Activated CD4-positive, alpha-beta T cell treated with anti-CD3 and anti-CD28 coated beads for 48 hours (primary cell): Measurements from ENCODE around the gene RMI1.
"Not testable (repeated sequence)": the region's sequence is repeated elsewhere in the genome, so short reads cannot be mapped to it uniquely, and the experiment has no call there.

ENCODE experiments used
- DNase-seq: peaks from one replicate; pipeline ENCODE4 v3.0.0-alpha.2; 2020

RMI1 gene

DNA sequence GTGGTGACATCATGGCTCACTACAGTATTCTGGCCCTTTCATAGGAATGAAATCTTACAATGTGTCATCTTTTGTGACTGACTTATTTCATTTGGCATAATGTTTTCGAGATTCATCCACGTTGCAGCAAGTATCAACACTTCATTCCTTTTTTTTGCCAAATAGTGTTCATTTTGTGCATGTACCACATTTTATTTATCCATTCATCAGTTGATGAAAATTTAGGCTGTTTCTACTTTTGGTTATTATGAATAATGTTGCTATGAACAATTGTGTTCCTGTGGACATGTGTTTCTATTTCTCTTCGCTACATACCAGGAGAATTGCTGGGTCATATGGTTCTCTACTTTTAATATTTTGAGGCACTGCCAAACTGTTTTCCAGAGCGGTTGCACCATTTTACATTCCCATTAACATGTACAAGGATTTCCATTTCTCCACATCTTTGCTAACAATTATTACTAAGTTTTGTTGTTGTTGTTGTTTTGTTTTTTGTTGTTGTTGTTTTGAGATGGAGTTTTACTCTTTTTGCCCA is 43.5 kb downstream of the RMI1 start:
- DNase-seq: no peak

DNA sequence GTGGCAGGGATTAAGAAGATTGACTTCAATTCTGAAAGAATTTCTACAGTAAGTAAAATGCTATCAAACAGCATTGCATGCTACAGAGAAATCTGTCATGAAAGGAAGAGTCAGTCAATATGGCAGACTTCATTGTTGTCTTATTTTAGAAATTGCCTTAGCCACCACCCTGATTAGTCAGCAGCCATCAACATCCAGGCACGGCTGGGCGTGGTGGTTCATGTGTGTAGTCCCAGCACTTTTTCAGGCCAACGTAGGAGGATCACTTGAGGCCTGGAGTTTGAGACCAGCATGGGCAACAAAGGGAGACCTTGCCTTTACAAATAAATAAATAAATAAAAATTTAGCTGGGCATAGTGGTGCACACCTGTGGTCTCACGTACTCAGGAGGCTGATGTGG is 46.6 kb downstream of the RMI1 start:
- DNase-seq: no peak

DNA sequence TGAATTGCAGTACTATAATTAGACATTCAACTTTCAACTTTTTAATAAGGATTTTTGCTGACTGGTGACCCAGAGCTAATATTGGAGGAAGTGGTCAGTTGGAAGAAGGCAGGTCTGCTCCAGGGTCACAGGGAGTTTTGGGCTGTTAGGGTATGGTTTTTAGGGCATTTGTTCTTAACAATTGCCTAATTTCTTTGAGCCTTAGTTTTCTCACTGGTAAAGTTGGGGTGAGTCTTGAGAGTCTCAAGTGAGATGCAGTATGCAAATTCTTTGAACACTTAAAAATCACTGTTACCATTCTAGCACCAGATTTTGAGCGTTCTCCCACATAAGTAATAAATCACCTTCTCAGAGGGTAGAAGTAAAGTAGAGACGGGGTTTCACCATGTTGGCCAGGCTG is 50.9 kb downstream of the RMI1 start:
- no peak for DNase-seq

DNA sequence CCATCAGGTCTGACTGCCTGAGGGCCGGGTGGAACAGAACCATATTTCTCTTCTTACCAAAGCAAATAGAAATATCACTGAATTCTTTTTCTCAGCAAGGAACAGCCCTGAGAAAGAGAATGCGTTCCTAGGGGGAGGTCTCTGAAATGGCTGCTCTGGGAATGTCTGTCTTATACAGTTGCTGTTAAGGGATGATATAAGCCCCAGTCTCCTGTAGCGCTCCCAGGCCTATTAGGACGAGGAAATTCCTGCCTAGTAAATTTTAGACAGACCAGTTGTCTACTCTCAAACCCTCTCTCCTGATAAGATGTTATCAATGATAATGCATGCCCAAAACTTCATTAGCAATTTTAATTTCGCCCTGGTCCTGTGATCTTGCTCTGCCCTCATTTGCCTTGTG is 61.3 kb downstream of the RMI1 start:
- DNase-seq: not testable (repeated sequence)

DNA sequence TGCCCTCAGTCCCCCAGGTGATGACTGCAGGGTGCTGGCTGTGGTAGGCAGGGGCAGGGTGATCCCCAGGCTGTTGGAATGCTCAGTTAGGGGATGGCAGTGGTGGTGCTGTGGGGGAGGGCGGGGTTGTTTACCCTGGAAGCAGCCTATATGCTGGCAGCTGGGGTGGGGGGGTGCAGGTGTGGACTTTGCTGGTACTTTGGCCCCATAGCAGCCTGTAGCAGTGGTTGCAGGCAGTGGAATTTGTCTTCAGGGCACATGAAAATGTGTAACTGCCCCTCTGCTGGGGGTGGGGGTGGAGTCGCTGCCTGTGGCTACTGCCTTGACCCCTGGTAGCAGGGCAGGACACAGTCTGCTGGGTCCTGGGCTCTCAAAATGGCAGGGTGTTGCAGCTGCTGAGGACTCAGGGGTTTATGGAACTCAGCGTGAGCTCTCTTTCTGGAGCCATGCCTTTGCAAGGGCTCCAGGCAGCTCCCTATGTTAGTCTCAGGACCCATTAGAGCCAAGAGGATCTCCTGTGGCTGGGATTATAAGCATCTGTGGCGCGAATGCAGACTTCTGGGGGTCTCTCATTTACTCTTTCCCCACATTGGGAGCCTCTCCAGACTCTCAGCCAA is 65.0 kb downstream of the RMI1 start:
- DNase-seq: no peak
